TTC549 (cell line): ENCODE data around the gene MYO19.
"Not testable (repeated sequence)": the region's sequence is repeated elsewhere in the genome, so short reads cannot be mapped to it uniquely, and the experiment has no call there.

ENCODE experiments used
- FAIRE-seq: peaks from 2 replicates; lab custom pipeline; 2012; peaks lifted over from hg19 to GRCh38; lab: Jason Lieb, UNC

MYO19 gene

GRCh38 chr17:36498560-36499300, 35.9 kb downstream of the MYO19 start:
- no peak for FAIRE-seq

- no peak for FAIRE-seq
Observed at GRCh38 chr17:36498155-36498554, 36.5 kb downstream of the MYO19 start.

GRCh38 chr17:36496018-36496789, 38.5 kb downstream of the MYO19 start:
- FAIRE-seq, result no peak

GRCh38 chr17:36495076-36495578, 39.5 kb downstream of the MYO19 start:
- FAIRE-seq, result no peak

- no peak for FAIRE-seq
Observed at GRCh38 chr17:36494674-36495073, 40.0 kb downstream of the MYO19 start.

- FAIRE-seq, result no peak
Observed at GRCh38 chr17:36493956-36494355, 40.7 kb downstream of the MYO19 start.

GRCh38 chr17:36486204-36487194, 48.2 kb downstream of the MYO19 start, which contains the start of gene ZNHIT3:
TSS of gene ZNHIT3 (plus strand) at chr17:36486681. CDS start at chr17:36486700, 19 bp downstream.
- FAIRE-seq, result no peak

- no peak for FAIRE-seq
Observed at GRCh38 chr17:36485805-36486203, 48.9 kb downstream of the MYO19 start.

GRCh38 chr17:36485027-36485426, 49.6 kb downstream of the MYO19 start:
- no peak for FAIRE-seq

- not testable (repeated sequence) for FAIRE-seq
Observed at GRCh38 chr17:36484021-36484420, 50.6 kb downstream of the MYO19 start.

GRCh38 chr17:36482611-36483504, 51.8 kb downstream of the MYO19 start:
- no peak for FAIRE-seq

- no peak for FAIRE-seq
Observed at GRCh38 chr17:36481829-36482228, 52.8 kb downstream of the MYO19 start.

- FAIRE-seq, result no peak
Observed at GRCh38 chr17:36475346-36475970, 59.2 kb downstream of the MYO19 start.

GRCh38 chr17:36474571-36474970, 60.1 kb downstream of the MYO19 start:
- FAIRE-seq, result no peak

GRCh38 chr17:36470499-36470898, 64.2 kb downstream of the MYO19 start:
- no peak for FAIRE-seq

GRCh38 chr17:36469733-36470132, 64.9 kb downstream of the MYO19 start:
- no peak for FAIRE-seq

- FAIRE-seq, result no peak
Observed at GRCh38 chr17:36468903-36469635, 65.6 kb downstream of the MYO19 start.

GRCh38 chr17:36464765-36465088, 69.9 kb downstream of the MYO19 start:
- no peak for FAIRE-seq

- no peak for FAIRE-seq
Observed at GRCh38 chr17:36463916-36464764, 70.5 kb downstream of the MYO19 start.
